ENCODE measurements around the gene EIPR1.
"Not testable (repeated sequence)": the region's sequence is repeated elsewhere in the genome, so short reads cannot be mapped to it uniquely, and the experiment has no call there.

EIPR1 gene

DNA sequence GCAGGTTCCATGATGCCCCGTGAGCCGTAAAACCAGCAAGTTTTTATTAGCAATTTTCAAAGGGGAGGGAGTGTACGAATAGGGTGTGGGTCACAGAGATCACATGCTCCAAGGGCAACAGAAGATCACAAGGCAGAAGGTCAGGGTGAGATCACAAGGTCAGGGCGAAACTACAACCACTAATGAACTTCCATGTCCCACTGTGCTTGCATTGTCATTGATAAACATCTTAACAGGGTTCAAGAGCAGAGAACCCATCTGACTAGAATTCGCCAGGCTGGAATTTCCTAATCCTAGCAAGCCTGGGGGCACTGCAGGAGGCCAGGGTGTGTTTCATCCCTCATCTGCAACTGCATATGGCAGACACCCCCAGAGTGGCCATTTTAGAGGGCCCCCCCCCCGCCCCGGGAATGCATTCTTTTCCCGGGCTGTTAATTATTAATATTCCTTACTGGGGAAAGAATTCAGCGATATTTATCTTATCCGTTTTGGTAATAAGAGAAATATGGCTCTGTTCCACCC, 178.9 kb downstream of the EIPR1 start:
- DNase-seq (ENCODE audit: low read depth in 2 of 3, low spot score in 1 of 3), result not testable (repeated sequence)

- DNase-seq (ENCODE audit: low read depth in 2 of 3, low spot score in 1 of 3), result peak in 2 of 3 donors; percentile 19 to 26
Measured at GRCh38 chr2:3198119-3198518, 179.5 kb downstream of the EIPR1 start.

GRCh38 chr2:3197308-3197707, 180.3 kb downstream of the EIPR1 start:
- no peak for DNase-seq (ENCODE audit: low read depth in 2 of 3, low spot score in 1 of 3)

GRCh38 chr2:3196716-3197115, 180.9 kb downstream of the EIPR1 start:
- DNase-seq (ENCODE audit: low read depth in 2 of 3, low spot score in 1 of 3), result no peak

DNA sequence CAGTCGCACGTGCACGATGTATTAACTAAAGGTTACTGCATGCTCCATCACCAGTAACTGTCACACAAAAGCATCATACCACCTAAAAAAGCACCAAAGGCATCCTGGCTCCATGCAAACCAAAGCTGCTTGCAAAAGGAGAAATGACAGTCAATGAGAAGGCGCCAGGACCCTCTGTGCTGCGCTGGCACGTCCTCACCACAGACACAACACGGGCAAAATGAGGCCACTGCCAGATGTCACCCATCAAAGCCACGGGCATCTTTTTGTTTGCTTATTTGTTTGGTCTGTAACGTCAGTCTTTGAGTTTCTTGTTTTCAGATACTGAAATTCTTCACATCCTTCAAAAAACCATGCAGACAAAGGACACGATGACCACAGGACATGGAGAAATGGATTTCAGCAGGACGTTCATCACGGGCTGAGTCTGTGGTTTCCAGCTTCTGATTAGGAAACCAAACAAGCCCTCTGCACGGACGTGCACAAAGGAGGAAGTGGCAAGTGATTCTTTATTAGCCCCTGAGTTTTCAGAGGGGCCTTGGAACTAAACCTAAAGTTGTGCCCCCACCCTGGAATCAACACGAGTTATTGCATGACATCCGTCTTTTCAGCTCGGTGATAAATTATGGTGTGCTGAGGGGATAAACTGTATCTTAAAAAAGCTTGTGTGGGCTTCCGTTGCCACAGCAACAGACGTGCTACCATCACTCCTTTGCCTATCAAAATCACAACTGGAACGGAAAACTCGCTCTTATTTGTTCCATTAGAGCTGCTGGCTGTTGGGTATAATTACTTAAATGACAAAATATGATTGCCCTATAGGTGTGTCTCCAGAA, 181.8 kb downstream of the EIPR1 start:
- DNase-seq (ENCODE audit: low read depth in 2 of 3, low spot score in 1 of 3), result no peak

GRCh38 chr2:3194828-3195227, 182.8 kb downstream of the EIPR1 start:
- no peak for DNase-seq (ENCODE audit: low read depth in 2 of 3, low spot score in 1 of 3)

- DNase-seq (ENCODE audit: low read depth in 2 of 3, low spot score in 1 of 3), result no peak
Measured at GRCh38 chr2:3193443-3194330, 183.9 kb downstream of the EIPR1 start.

DNA sequence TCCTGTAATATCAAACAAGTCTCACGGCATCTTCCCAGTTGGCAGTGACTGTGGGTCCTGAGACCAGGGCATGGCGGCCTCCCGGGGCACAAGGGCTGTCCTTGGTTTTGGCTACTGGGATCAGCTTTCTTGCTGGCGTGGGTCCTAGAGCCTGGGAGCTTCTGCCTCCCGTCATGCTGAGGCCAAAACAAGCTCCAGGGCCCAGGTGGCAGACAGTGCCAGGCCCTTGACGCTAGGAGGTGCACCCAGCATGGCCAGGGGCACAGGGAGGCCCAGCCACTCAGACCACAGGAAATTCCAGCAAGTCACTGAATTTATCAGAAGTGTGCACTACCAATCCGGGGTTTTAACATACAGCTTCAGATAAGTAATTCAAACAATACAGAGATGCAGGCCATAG, 184.7 kb downstream of the EIPR1 start:
- DNase-seq (ENCODE audit: low read depth in 2 of 3, low spot score in 1 of 3), result no peak

DNA sequence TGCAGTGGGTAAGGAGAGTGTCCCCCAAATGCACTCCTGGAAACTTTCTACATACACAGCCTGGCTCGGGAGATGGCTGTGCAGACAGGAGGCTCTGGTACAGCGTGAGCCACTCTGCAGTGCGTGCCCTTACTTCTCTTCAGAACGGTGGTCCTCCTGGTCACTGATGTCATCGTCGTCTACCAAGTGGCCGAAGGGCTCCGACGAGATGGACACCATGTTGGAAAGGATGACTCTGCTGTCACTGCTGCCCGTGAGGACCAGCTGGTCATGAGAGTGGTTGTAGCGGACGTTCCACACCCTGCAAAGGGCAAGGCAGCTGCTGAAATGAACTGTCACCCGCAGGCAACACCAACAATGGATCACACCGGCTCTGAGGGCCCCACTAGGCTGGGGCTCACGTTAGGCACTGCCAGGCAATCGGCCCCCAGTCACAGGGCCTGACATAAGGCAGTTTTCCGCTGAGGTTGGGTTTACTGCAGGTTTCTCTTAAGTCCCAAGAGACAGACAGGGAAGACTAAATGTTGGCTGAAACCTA, 185.3 kb downstream of the EIPR1 start:
- DNase-seq (ENCODE audit: low read depth in 2 of 3, low spot score in 1 of 3), result no peak

DNA sequence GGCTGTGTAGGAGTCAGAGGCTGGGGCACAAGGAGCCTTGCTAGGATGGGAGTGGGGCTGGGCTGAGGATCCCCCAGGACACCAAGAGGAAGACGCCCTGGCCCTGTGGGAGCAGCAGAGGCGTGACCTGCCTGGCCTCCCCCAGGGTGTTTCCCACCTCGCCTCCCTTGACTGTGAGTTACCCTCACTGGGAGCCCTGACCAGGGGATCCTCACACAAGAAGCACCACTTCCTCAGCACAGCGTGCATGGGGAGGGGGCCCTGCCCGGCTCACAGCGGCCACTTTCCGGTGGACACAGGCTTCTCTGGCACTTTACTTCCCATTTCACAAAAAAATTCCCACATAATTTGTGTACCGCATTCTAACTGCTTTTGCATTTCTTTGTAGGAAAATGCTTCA, 187.7 kb downstream of the EIPR1 start:
- DNase-seq (ENCODE audit: low read depth in 2 of 3, low spot score in 1 of 3), result no peak

DNA sequence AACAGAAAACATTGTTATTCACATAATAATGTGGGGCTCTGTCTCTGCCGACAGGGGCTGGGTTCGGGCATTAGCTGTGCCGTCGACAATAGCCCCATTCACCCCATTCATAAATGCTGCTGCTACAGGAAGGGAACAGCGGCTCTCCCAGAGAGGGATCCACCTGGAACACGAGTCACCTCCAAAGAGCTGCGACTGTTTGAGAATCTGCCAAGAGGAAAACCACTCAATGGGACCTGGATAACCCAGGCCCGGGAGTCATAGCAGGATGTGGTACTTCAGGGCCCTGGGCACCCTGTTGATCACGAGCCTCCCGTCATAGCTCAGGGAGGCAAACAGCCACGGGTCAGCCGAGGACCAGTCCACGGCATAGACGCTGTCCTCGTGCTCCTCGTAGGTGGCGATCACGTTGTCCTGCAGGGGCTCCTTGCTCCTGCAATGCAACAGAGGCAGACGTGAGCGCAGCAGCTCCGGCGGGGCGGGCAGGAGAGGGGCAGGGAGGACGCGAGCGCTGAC, 188.5 kb downstream of the EIPR1 start:
- no peak for DNase-seq (ENCODE audit: low read depth in 2 of 3, low spot score in 1 of 3)

DNA sequence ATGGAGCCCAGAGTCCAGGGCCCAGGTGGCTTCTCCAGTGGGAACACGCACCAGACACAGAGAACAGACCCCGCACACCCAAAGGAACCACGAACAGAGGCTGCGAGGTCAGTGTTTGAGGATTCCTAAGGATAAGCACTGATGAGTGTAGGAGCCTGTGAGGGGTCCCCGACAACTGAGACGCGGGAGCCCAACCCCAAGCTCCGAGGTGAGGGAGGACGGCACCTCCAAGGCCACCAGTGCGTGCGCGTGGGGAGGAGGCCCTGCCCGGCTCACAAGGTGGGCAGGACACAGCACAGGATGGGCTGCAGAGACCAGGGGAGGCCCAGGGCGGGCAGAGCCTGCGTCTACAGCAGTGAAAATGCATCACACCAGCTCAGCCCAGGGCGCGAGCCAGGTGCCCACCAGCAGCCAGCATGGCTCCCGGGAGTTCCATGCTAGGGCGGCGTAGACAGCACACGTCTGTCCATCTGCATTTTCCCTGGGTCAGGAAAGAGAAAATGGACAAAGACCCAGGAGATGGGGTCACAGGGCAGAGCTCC, 189.1 kb downstream of the EIPR1 start:
- DNase-seq (ENCODE audit: low read depth in 2 of 3, low spot score in 1 of 3), result no peak

GRCh38 chr2:3187467-3187866, 190.2 kb downstream of the EIPR1 start:
- no peak for DNase-seq (ENCODE audit: low read depth in 2 of 3, low spot score in 1 of 3)

GRCh38 chr2:3186766-3187165, 190.9 kb downstream of the EIPR1 start:
- no peak for DNase-seq (ENCODE audit: low read depth in 2 of 3, low spot score in 1 of 3)

DNA sequence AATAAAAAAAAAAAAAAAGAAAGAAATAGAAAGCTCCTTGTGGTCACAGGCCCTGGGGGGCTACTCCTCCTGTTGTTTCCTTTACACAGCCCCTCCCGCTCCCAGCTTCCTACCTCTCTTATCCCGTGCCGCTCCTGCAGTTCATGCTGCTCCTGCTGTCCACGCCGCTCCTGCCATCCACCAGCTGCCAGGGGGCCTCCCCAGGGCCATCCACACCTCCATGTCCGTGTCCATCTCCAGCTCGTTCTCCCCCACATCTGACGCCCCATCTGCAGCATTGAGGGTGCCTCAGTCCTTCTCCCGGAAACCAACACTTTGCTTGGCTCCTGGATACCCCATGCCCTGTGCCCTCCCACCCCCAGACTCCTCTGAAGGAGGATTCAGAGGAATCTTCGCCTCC, 191.7 kb downstream of the EIPR1 start:
- no peak for DNase-seq (ENCODE audit: low read depth in 2 of 3, low spot score in 1 of 3)

DNA sequence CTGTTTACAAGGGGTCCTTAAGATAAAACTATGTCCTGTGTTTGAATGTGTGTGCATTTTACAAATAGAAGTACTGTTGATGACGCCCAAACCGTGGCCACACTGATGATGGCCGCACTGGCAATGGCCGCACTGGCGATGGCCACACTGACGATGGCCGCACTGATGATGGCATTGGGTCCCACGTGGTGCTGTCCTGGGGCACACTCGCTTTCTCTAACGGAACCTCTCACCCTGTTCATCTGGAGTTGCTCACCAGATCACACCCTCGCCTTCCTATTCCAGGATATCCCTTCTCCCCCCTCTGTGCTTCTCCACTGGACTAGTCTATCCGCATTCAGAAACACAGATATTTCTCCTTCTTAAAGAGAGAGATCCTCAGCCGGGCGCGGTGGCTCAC, 192.4 kb downstream of the EIPR1 start:
- DNase-seq (ENCODE audit: low read depth in 2 of 3, low spot score in 1 of 3), result no peak

- DNase-seq (ENCODE audit: low read depth in 2 of 3, low spot score in 1 of 3), result no peak
Measured at GRCh38 chr2:3184167-3184566, 193.5 kb downstream of the EIPR1 start.

DNA sequence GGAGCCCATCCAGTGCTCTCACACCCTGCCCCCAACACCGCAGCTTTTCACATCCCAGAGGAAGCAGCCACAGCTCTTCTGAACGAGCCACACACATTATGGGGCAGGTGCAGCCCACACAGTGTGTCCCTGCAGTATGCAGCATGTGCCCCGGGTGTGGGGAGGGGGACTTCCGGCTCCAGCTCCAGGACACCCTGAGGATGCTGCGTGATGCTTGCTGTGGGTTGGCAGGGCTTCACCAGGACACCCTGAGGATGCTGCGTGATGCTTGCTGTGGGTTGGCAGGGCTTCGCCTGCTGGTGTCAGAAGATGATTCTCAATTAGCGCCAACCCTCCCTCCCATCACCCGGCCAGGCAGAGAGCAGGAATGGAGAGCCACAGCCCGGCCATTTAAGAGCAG, 193.9 kb downstream of the EIPR1 start:
- DNase-seq (ENCODE audit: low read depth in 2 of 3, low spot score in 1 of 3), result no peak

DNA sequence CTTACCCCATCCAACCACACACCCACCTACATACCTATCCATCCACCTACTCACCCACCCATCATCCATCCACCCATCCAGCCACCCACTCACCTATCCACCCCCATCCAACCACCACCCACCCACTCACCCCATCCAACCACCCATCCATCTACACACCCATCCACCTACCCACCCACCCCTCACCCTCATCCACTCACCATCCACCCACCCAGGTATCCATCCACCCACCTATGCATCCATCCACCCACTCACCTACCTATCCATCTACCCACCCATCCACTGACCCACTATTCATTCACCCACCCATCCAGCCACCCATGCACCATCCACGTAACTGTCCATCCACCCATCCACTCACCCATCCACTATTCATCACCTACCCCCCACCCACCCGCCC, 194.8 kb downstream of the EIPR1 start:
- DNase-seq (ENCODE audit: low read depth in 2 of 3, low spot score in 1 of 3), result no peak

DNA sequence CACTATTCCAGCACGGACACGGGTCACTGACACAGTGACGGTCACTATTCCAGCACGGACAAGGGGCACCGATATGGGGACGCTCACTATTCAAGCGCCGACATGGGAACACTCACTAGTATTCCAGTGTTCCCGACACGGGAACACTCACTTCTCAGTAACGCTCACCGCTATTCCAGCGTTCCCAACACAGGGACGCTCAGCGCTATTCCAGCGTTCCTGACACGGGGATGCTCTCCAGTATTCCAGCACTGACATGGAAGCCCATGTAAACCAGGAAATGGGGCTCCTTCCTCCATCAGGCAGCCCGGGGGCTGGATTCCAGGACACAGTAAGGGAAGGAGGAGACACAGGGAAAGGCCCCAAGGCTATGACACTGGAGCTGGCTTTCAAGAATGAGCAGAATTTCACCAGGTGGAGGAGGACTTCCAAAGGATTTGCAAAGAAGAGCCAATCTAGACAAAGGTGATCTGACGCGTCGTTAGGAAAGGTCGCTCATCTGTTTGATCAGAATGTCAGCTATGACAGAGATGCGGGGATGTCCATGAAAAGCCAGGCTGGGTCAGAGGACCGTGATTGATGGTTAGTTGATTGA, 196.1 kb downstream of the EIPR1 start:
- no peak for DNase-seq (ENCODE audit: low read depth in 2 of 3, low spot score in 1 of 3)

DNA sequence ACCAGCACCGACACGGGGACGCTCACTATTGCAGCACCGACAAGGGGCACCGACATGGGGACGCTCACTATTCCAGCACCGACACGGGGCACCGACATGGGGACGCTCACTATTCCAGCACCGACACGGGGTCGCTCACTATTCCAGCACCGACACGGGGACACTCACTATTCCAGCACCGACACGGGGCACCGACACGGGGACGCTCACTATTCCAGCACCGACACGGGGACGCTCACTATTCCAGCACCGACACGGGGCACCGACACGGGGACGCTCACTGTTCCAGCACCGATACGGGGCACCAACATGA, 196.8 kb downstream of the EIPR1 start:
- not testable (repeated sequence) for DNase-seq (ENCODE audit: low read depth in 2 of 3, low spot score in 1 of 3)
